Skeletal muscle satellite cell (primary cell): ENCODE results near the gene GNGT2.
A peak's percentile ranks its signal among the peaks of the same experiment; 100 is the strongest.
"Not testable (repeated sequence)": the region's sequence is repeated elsewhere in the genome, so short reads cannot be mapped to it uniquely, and the experiment has no call there.

ENCODE experiments used
- H3K27me3 ChIP-seq: 2 replicates; pipeline ENCODE4 v1.7.0; 2013; ENCODE audit warnings: low read length; ENCODE audit not compliant: control insufficient read depth, insufficient read depth
- H3K36me3 ChIP-seq: 2 replicates; pipeline ENCODE4 v1.7.0; 2013; ENCODE audit warnings: mild to moderate bottlenecking, control low read depth, low read length; ENCODE audit not compliant: insufficient read depth
- H3K4me1 ChIP-seq: 2 replicates; pipeline ENCODE4 v1.7.0; 2013; ENCODE audit warnings: low read length; ENCODE audit not compliant: control insufficient read depth, insufficient read depth
- H3K4me2 ChIP-seq: 2 replicates; pipeline ENCODE4 v1.7.0; 2013; ENCODE audit warnings: mild to moderate bottlenecking, low read length
- H3K4me3 ChIP-seq: 2 replicates; pipeline ENCODE4 v1.7.0; 2013; ENCODE audit warnings: low read length
- H3K9ac ChIP-seq: 2 replicates; pipeline ENCODE4 v1.7.0; 2013; ENCODE audit warnings: mild to moderate bottlenecking, low read depth, low read length, moderate library complexity
- H3K9me3 ChIP-seq: replicated peaks from 2 replicates; pipeline ENCODE4 v1.7.0; 2013; ENCODE audit warnings: mild to moderate bottlenecking, control low read depth, low read length

The GNGT2 gene

GRCh38 chr17:49197346-49197998 is 12.9 kb downstream of the GNGT2 start:
- Histone ChIP-seq H3K27me3 (peaks cover 15% of the 10 kb centered on the region), H3K4me1 (peaks cover 18% of the 10 kb centered on the region), H3K9ac (no peak overlapping the region), H3K9me3 (no peaks in the 10 kb centered on the region), H3K36me3 (no peaks in the 10 kb centered on the region), H3K4me3 (no peak overlapping the region), H3K4me2 (no peak overlapping the region)

DNA sequence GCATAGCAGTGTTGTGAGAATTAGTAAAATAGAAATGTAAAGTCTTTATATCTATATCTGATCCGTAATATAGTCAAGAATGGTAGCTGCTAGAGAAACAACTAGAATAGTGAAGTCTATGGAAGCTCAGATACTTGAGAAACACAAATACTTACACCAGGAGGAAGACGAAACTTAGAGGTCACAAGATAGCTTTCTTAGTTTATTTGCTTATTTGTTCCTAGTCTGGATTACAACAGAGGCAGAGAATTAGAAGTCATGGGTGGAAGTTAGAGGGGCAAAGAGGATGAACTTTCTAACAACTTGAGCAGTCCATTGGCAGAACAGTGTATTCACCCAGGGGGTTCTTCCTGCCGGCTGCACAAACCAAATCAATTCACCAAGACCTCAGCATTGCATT is 13.9 kb downstream of the GNGT2 start:
- Histone ChIP-seq H3K4me1 (peaks cover 18% of the 10 kb centered on the region), H3K4me3 (no peak overlapping the region), H3K9ac (no peak overlapping the region), H3K27me3 (peaks cover 9% of the 10 kb centered on the region), H3K9me3 (no peaks in the 10 kb centered on the region), H3K36me3 (no peaks in the 10 kb centered on the region), H3K4me2 (no peak overlapping the region)

DNA sequence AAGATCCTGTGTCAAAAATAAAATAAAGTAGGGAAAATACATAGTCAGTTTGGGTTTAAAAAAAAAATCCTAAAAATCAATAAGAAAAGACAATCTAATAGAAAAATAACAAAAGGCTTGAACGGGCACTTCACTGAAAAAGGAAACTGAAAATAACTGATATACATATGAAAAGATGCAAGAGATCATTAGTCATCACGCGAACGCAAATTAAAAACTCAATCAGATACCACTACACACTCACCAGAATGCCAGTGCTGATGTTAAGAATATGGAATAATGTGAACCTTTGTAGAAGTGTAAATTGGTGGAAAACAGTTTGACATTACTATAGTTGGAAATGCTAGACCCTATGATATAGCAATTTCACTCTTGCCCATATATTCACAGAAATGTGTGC is 14.6 kb downstream of the GNGT2 start:
- H3K36me3 ChIP-seq = no peaks in the 10 kb centered on the region
- peaks cover 21% of the 10 kb centered on the region for H3K4me1 ChIP-seq
- H3K4me2 ChIP-seq = no peak overlapping the region
- H3K27me3 ChIP-seq = peaks cover 8% of the 10 kb centered on the region
- no peaks in the 10 kb centered on the region for H3K9me3 ChIP-seq
- H3K4me3 ChIP-seq = no peak overlapping the region
- H3K9ac ChIP-seq = no peak overlapping the region

GRCh38 chr17:49194297-49194607 is 16.1 kb downstream of the GNGT2 start:
- H3K4me1 ChIP-seq = peaks cover 21% of the 10 kb centered on the region
- H3K27me3 ChIP-seq = no peaks in the 10 kb centered on the region
- H3K36me3 ChIP-seq = no peaks in the 10 kb centered on the region
- H3K9me3 ChIP-seq = no peaks in the 10 kb centered on the region
- H3K4me3 ChIP-seq = no peak overlapping the region
- H3K4me2 ChIP-seq = peak overlapping the region; percentile 79
- no peak overlapping the region for H3K9ac ChIP-seq

- H3K4me1 ChIP-seq = peaks cover 21% of the 10 kb centered on the region
- H3K9ac ChIP-seq = peak overlapping the region; percentile 86
- peak overlapping the region; percentile 78 for H3K4me3 ChIP-seq
- no peaks in the 10 kb centered on the region for H3K9me3 ChIP-seq
- no peaks in the 10 kb centered on the region for H3K36me3 ChIP-seq
- no peaks in the 10 kb centered on the region for H3K27me3 ChIP-seq
- H3K4me2 ChIP-seq = peak overlapping the region; percentile 79
These were observed 16.7 kb downstream of the GNGT2 start for GRCh38 chr17:49193513-49194296.

DNA sequence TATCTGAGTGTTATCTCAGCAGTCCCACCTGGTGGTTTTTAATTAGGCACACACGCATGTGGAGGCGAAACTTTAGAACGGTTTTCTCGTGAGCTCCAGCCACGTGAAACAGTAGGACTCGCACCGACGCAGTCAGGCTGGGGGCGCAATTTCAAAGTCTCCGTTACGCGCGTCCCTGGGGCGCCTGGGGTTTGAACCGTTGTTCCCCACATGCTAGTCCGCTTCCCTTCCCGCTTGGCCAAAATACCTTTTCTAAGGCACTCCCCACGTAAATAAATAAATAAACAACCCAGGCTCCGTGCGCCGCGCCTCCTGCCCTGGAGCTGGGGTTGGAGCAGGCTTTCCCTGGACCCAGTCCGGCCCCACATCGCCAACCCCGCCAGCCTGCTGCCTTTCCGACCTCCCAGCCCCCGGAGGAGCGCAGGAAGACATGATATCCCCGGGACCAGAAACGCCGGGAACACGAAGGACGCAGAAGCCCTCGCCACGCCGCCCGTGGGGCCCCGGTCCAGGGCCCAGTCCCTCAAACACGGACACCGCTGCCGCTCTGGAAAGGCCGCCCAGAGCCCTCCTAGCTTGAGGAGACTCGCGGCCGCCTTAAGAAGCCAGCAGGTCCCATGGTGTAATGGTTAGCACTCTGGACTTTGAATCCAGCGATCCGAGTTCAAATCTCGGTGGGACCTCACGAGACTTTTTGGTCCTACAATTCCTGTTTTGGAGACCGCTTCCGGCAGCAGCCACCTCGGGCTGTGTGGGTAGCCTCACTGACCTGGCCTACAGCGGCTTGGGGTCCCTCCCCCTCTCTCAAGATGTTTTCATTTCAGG is 18.2 kb downstream of the GNGT2 start:
- H3K9ac ChIP-seq = peak overlapping the region; percentile 86
- no peaks in the 10 kb centered on the region for H3K36me3 ChIP-seq
- no peaks in the 10 kb centered on the region for H3K27me3 ChIP-seq
- no peaks in the 10 kb centered on the region for H3K9me3 ChIP-seq
- peak overlapping the region; percentile 79 for H3K4me2 ChIP-seq
- H3K4me3 ChIP-seq = peak overlapping the region; percentile 78
- peaks cover 14% of the 10 kb centered on the region for H3K4me1 ChIP-seq

DNA sequence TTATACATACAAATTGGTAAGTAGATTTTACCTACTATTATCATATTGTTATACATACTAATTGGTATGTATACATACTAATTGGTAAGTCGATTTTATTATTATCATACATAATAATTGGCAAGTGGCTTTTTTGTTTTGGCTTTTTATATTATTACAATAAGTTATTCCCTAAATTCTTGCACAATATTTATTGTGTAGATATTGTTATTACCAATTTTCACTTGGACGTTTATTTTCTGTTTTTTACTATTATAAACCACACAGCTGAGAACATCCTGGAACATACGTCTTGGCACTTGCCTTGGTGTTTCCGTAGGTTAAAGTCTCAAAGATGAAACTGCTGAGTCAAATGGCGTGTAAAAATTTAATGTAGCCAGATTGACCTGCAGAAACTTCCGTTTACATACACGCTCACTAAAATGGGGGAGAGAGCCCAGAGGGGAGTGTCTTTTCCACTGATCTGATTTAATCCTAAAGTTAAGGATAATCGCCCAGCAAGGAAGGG is 18.9 kb downstream of the GNGT2 start:
- Histone ChIP-seq H3K9ac (peak overlapping the region; percentile 86), H3K27me3 (no peaks in the 10 kb centered on the region), H3K4me3 (peak overlapping the region; percentile 78), H3K9me3 (no peaks in the 10 kb centered on the region), H3K4me2 (peak overlapping the region; percentile 79), H3K4me1 (peaks cover 14% of the 10 kb centered on the region), H3K36me3 (no peaks in the 10 kb centered on the region)

DNA sequence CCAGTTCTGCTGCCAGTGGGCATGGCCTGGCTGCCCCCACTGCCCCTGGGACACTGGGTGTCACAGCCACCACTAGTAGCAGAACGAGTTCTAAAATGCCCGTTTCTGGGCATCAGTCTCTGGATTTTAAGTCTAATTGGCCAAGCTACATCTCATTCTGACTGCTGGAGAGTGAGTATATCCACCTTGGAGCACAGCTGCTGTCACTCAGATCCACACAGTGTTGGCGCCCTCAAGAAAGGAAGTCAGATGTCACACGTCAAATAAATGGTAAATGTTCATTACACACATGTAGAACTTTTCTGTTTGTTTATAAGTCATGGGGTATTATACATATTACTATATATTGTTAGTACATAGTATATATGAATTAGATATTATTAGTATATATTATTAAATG is 19.4 kb downstream of the GNGT2 start:
- no peaks in the 10 kb centered on the region for H3K27me3 ChIP-seq
- H3K9me3 ChIP-seq = no peaks in the 10 kb centered on the region
- no peaks in the 10 kb centered on the region for H3K36me3 ChIP-seq
- no peak overlapping the region for H3K4me3 ChIP-seq
- H3K4me2 ChIP-seq = no peak overlapping the region
- H3K4me1 ChIP-seq = peaks cover 14% of the 10 kb centered on the region
- H3K9ac ChIP-seq = no peak overlapping the region

DNA sequence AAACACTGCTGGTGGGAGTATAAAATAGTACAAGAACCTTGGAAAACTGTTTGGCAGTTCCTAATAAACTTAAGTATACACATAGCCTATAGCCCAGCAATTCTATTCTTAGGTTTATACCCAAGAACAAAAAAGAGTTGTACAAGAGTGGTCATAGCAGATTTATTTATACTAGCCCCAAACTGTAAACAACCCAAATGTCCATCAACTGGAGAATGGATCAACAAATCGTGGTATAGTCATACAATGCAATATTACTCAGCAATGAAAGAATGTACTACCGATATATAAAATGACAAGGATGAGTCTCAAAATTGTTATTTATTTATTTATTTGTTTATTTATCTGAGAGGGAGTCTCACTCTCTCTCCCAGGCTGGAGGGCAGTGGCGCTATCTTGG is 23.1 kb downstream of the GNGT2 start:
- H3K36me3 ChIP-seq = no peaks in the 10 kb centered on the region
- no peak overlapping the region for H3K4me2 ChIP-seq
- no peak overlapping the region for H3K9ac ChIP-seq
- no peaks in the 10 kb centered on the region for H3K27me3 ChIP-seq
- no peak overlapping the region for H3K4me3 ChIP-seq
- peaks cover 3% of the 10 kb centered on the region for H3K4me1 ChIP-seq
- H3K9me3 ChIP-seq = no peaks in the 10 kb centered on the region

- H3K27me3 ChIP-seq, H3K4me2 ChIP-seq, H3K9ac ChIP-seq, H3K9me3 ChIP-seq, H3K4me3 ChIP-seq, H3K36me3 ChIP-seq, H3K4me1 ChIP-seq: not testable (repeated sequence)
These were observed 25.0 kb downstream of the GNGT2 start for GRCh38 chr17:49185381-49185780.

GRCh38 chr17:49184522-49184921 is 25.9 kb downstream of the GNGT2 start:
- not testable (repeated sequence) for H3K9ac ChIP-seq, H3K36me3 ChIP-seq, H3K4me1 ChIP-seq, H3K4me3 ChIP-seq, H3K4me2 ChIP-seq, H3K9me3 ChIP-seq, H3K27me3 ChIP-seq
